GM21367 (cell line): ENCODE measurements around the gene APOL6.
"Not testable (repeated sequence)": the region's sequence is repeated elsewhere in the genome, so short reads cannot be mapped to it uniquely, and the experiment has no call there.

Source experiments
- ATAC-seq: cut with Tn5 transposase; IDR thresholded peaks from one replicate; pipeline ENCODE4 v1.9.1; 2021; ENCODE audit not compliant: unreplicated experiment

APOL6 gene

DNA sequence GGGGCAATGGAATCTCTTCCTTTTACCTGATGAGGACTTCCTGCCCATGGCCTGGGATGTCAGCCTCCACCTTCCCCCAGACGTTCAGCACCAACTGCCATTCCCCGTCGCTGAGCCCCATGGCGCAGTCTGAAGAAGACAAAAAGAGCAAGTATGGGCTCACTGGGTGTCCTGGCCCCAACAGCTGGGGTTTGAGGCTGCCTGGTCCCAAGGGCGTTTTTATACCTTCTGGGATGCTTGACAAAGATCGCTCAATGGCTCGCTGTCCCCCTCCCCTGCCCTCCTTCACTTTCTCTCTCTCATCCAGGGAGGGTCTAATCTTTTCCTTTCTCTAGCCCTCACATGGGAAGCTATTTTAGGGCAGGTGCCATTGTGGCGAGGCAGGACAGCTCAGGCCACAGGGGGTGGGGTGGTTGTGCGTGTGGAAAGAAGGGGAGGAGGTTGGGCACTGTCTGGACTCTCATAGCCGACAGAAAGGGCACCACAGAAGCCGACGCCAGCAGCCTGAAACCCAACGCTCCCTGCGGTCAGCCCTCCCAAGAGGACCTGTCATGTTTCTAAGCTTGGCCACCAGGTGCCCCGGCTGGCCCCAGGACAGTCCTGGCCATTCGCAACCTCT, 31.0 kb upstream of the APOL6 start, which contains the start of gene MB:
MB (minus strand) TSS at position 193 of the 619 bp plus-strand sequence; CDS start at position 121, 72 bp downstream.
- no peak for ATAC-seq

GRCh38 chr22:35618427-35619223, 29.6 kb upstream of the APOL6 start:
- no peak for ATAC-seq

GRCh38 chr22:35619336-35620094, 28.7 kb upstream of the APOL6 start:
- ATAC-seq, result no peak

DNA sequence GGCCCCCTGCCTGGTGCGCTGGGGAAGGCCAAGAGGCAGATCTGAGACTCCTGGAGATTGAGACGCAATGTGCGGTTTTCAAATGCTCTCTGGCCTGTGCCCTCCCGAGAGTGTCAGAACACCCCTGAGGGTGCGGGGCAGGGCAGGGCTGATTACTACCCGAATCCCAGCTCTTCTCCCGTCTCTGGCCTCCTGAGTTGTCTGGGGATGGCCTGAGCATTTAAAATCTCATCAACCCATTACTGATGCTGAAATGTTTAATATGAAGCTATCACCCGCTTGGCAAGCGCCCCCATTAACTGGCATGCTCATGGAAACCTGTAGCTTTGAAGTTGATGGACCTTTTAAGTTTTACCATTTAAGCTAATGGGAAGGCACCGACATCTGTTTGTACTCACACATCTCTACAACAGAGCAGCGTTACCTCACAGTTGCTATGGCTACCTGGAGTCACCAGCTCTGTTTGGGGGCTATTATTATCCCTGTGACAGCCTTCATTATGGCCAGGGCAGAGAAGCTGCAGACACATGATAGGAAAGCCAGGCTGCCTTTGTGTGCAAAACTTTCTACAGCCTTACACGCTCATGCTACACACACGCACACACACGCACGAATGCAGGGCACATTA, 27.5 kb upstream of the APOL6 start:
- ATAC-seq, result no peak

DNA sequence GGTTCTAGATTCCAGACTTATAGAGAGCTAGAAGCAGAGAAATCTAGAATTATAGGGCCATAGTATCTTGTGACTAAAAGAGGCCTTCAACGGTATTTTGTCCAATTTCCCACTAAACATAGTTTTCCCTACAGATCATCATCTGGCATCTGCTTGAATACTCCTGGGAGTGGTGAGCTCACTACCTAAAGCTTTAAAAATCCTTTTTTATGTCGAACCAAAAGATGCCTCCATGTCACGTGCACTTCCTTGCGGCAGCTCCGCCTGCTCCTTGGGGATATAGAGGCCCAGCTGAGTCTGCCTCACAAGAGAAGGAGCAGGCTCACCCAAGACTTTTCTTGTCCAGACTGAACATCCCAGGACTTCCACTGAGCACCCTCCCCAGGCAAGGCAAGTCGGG, 26.8 kb upstream of the APOL6 start:
- no peak for ATAC-seq

- ATAC-seq, result no peak
These were observed 25.9 kb upstream of the APOL6 start for GRCh38 chr22:35622191-35622913.

DNA sequence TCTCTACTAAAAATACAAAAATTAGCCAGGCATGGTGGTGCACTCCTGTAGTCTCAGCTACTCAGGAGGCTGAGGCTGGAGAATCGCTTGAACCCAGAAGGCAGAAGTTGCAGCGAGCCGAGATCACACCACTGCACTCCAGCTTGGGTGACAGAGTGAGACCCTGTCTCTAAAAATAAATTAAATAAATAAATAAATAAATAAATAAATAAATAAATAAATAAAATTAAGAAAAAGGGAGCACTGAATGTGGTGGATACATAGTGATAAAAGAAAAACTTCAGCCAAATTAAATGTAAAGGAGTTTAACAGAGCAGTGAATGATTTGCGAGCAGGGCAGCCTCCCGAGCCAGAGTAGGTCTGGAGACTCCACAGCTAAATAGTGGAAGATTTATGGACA, 24.4 kb upstream of the APOL6 start:
- ATAC-seq, result not testable (repeated sequence)

DNA sequence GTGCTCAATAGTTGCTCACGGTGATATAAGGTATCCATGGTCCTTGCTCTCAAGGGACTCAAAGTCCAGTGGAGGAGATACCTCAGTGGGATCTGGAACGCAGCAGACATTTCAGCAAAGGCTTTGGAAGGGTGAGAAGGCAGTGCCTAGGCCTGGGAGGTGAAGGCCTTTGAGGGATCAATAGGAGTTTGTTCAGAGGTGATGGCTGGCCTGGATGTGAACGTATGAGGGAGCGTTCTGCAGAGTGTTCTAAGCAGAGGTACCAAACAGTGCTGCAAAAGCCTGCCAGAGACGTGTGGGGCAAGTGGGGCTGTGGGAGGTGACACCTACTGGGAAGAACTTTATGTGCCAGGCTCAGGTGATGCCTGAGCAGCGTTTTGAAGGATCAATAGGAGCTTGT, 23.7 kb upstream of the APOL6 start:
- ATAC-seq, result no peak

DNA sequence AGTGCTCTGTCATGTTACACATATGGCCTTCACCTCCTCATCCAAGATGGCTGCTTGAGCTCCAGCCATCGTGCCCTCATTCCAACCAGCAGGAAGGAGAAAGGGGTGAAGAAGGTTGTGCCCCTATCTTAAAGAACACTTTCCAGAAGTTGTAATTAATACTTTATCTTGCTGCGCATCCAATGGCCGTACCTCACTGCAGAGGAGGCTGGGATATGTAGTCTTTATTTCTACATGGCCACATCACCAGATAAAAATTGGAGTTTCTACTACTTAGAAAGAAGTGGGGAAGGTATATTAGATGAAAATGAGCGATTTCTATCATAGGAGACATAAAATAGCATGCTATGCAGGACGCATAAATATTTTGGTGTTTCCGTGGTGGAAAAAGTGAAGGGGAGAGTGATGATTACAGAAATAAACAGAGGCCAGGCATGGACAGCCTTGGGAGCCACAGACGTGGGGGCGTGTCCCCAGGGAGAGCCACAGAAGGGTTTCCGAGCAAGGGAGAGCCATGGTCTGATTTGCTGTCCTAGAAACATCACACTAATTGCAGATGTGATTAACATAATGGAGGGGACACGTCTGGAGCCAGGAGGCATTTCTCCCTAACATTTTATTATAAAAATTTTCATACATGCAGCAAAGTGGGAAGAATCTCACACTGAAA, 22.3 kb upstream of the APOL6 start:
- ATAC-seq, result no peak

DNA sequence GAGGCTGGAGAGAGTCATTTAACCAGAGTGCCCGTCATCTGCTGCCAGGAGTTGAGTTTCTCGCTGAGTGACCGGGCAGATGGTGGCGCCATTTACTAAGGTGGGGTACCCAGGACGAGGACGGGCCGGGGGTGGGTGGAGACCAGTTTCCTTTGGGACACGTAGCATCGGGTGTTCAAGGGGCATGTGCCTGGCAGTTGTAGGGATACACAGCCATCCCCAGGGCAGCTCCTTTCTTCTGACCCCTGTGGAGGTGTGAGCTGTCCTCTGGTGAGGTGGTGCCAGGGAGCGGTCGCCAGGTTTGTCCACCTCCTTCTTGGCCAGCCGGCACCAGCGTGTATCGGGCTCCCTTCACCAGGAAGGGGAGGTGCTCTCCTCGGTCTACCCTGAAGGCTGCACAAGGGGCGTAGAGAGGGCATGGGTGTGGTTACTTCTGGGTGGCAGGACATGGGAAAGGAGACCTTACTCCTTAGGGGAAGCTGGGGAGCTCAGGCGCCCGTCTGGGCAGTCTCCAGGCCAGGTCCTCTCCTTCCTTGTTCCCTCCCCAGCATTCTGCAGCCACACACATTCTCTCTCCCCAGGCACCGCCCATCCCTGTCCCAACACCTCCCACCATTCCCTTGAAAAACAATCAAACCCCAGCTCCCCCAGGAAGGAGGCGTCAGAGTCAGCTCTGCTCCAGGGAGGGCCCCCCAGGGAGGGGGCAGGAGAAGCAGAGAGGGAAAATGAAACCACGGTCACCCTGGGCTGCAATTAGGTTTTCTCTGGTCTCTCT, 20.8 kb upstream of the APOL6 start:
- no peak for ATAC-seq

GRCh38 chr22:35628732-35629131, 19.5 kb upstream of the APOL6 start:
- no peak for ATAC-seq

- no peak for ATAC-seq
These were observed 18.6 kb upstream of the APOL6 start for GRCh38 chr22:35629406-35630216.

GRCh38 chr22:35630387-35630793, 17.9 kb upstream of the APOL6 start:
- ATAC-seq, result no peak

DNA sequence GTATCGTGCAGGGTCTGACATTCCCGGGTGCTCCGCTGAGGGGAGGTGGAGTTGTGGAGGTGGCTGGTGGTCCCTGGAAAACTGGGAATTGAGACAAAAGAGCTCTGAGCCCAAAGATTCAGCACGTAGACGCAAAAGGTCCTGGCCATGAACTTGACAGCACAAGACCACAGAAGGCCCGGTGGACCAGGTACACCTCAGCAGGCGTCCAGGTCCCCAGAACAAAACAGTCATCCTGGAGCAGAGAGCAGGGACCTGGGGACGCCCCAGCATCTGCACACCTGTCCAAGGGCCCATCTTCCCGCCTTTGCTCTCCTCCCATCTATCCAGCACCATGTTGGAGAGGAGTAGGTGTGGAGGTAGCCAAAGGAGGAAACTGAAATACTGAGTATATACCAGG, 17.4 kb upstream of the APOL6 start:
- no peak for ATAC-seq

DNA sequence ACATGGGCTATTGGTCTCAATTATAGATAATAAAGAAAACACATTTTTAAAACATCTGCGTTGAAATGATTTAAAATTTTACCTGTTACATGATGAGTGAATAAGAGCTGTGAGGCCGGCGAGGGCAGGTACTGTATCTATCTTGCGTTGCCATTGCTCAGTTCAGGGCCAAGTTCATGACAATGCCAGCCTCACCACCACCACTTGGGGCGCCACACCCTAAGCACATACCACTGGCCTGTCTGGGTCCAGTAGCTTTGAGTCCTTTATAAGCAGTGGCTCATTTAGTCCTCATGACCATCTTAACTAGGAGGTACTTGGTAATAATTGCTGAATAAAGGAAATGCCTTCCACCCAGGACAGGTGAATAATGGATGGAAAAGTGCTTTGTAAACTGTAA, 16.6 kb upstream of the APOL6 start:
- ATAC-seq, result no peak

GRCh38 chr22:35632935-35633334, 15.3 kb upstream of the APOL6 start:
- no peak for ATAC-seq

- ATAC-seq, result no peak
These were observed 14.7 kb upstream of the APOL6 start for GRCh38 chr22:35633520-35633919.

DNA sequence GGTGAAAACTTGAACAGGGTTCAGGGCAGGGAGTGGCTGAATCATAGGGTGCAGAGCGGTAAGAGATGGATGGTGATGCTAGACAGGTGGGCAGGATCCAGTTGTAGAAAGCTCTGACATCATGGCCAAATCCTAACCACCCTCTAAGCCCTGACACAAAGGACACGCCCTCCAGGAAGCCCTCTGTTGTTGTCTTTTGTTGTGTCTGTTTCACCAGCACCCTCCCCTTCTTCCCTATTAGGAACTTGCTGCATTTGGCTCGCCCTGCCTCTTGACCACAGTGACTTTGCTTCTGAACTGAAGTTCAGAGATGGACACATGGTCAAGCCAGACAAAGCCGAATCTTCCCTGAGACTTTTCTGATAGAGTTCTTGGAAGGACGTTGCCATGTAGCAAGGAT, 14.2 kb upstream of the APOL6 start:
- ATAC-seq, result no peak
